Tibial artery (tissue), 4 donors: ENCODE measurements around the gene PHOSPHO2.

ENCODE experiments used
- DNase-seq, 2 donors: peaks; one replicate each; pipeline ENCODE4 v3.0.0-alpha.2; 2019
- H3K27ac ChIP-seq, 2 donors: fragments of 200-600 bp; sonication (generic) in 1 of 2; 1 replicate in 1 of 2; 2 replicates in 1 of 2; pipeline ENCODE4 v1.5.1; 2018 to 2019; ENCODE audit warnings: mild to moderate bottlenecking in 1 of 2
- H3K27me3 ChIP-seq, 2 donors: fragments of 200-600 bp; sonication (generic) in 1 of 2; one replicate each; pipeline versions ENCODE4 v1.5.1 to v1.6.0; 2016 to 2019
- H3K36me3 ChIP-seq, 3 donors: fragments of 200-600 bp; sonication (generic) in 2 of 3; one replicate each; pipeline ENCODE4 v1.5.1; 2016 to 2019; ENCODE audit warnings: mild to moderate bottlenecking in 2 of 3
- H3K4me1 ChIP-seq, 4 donors: fragments of 200-600 bp; sonication (generic) in 2 of 4; 1 replicate in 3 of 4; 2 replicates in 1 of 4; pipeline ENCODE4 v1.5.1; 2016 to 2019
- H3K4me3 ChIP-seq, 2 donors: fragments of 200-600 bp; sonication (generic) in 1 of 2; 1 replicate in 1 of 2; 2 replicates in 1 of 2; pipeline ENCODE4 v1.5.1; 2018 to 2019; ENCODE audit warnings: mild to moderate bottlenecking in 2 of 2
- H3K9me3 ChIP-seq, 3 donors: fragments of 200-600 bp; sonication (generic) in 1 of 3; one replicate each; pipeline ENCODE4 v1.5.1; 2016 to 2019
- intact Hi-C: fragments of 100-400 bp; cut with DNase I; formaldehyde crosslinking; loops from one replicate; pipeline ENCODE4 v1.15.0; 2023; ENCODE audit warnings: low total_unique reads
- TF ChIP-seq, protein P1 (sequence below), 2 experiments: fragments of 200-600 bp in 1 of 2; fragments of 450-650 bp in 1 of 2; IDR thresholded peaks; one replicate each; pipeline ENCODE4 v1.5.1; 2017 to 2019; ENCODE audit warnings: antibody characterized with exemption in 2 of 2, mild to moderate bottlenecking in 1 of 2, moderate library complexity in 1 of 2

Gene PHOSPHO2

GRCh38 chr2:169707626-169708025 lies 13.4 kb downstream of the PHOSPHO2 start:
- intact Hi-C loops: no loop called here
- TF ChIP-seq, protein P1, sequence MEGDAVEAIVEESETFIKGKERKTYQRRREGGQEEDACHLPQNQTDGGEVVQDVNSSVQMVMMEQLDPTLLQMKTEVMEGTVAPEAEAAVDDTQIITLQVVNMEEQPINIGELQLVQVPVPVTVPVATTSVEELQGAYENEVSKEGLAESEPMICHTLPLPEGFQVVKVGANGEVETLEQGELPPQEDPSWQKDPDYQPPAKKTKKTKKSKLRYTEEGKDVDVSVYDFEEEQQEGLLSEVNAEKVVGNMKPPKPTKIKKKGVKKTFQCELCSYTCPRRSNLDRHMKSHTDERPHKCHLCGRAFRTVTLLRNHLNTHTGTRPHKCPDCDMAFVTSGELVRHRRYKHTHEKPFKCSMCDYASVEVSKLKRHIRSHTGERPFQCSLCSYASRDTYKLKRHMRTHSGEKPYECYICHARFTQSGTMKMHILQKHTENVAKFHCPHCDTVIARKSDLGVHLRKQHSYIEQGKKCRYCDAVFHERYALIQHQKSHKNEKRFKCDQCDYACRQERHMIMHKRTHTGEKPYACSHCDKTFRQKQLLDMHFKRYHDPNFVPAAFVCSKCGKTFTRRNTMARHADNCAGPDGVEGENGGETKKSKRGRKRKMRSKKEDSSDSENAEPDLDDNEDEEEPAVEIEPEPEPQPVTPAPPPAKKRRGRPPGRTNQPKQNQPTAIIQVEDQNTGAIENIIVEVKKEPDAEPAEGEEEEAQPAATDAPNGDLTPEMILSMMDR (IDR thresholded peaks at IDR 0.05): no peak
- H3K27ac ChIP-seq: no peak overlapping the region
- no peak overlapping the region for H3K4me3 ChIP-seq
- no peaks in the 10 kb centered on the region for H3K9me3 ChIP-seq
- no peak for DNase-seq
- H3K27me3 ChIP-seq: no peaks in the 10 kb centered on the region
- H3K36me3 ChIP-seq: no peaks in the 10 kb centered on the region
- H3K4me1 ChIP-seq: no peaks in the 10 kb centered on the region

- TF ChIP-seq, protein P1 (IDR thresholded peaks at IDR 0.05): no peak
Measured at GRCh38 chr2:169709331-169709730, 15.1 kb downstream of the PHOSPHO2 start.

DNA sequence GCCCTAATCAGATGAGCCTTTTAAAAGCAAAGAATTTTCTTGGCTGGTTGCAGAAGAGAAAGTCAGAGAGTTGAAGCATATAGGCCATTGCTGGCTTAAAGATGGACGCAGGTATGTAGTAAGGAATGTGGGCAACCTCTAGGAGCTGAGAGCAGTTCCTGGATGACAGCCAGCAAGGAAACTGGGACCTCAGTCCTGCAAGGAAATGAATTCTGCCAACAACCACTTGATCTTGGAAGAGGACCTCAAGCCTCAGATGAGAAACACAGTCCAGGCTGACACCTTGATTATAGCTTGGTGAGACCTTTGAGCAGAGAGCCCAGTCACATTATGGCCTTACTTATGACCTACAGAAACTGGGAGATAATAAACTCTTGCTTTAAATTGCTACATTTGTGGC lies 15.7 kb downstream of the PHOSPHO2 start:
- TF ChIP-seq, protein P1 (IDR thresholded peaks at IDR 0.05): no peak
- no peak overlapping the region for H3K27ac ChIP-seq
- no peaks in the 10 kb centered on the region for H3K27me3 ChIP-seq
- H3K9me3 ChIP-seq: no peaks in the 10 kb centered on the region
- H3K4me3 ChIP-seq: no peak overlapping the region
- intact Hi-C loops: no loop called here
- no peak for DNase-seq
- H3K36me3 ChIP-seq: no peaks in the 10 kb centered on the region
- H3K4me1 ChIP-seq: peaks cover 0 to 2% (median 0%) of the 10 kb centered on the region in 4 donors

More at GRCh38 chr2:169709331-169709730, 15.1 kb downstream of the PHOSPHO2 start:
- no peak for DNase-seq
- no peaks in the 10 kb centered on the region for H3K9me3 ChIP-seq
- intact Hi-C loops: no loop called here
- H3K4me3 ChIP-seq: no peak overlapping the region
- no peak overlapping the region for H3K27ac ChIP-seq
- H3K36me3 ChIP-seq: no peaks in the 10 kb centered on the region
- no peaks in the 10 kb centered on the region for H3K4me1 ChIP-seq
- no peaks in the 10 kb centered on the region for H3K27me3 ChIP-seq

GRCh38 chr2:169711751-169712509 lies 17.7 kb downstream of the PHOSPHO2 start:
- no peaks in the 10 kb centered on the region for H3K9me3 ChIP-seq
- TF ChIP-seq, protein P1 (IDR thresholded peaks at IDR 0.05): no peak
- intact Hi-C loops: no loop called here
- H3K27ac ChIP-seq: no peak overlapping the region
- H3K4me1 ChIP-seq: peaks cover 0 to 13% (median 3%) of the 10 kb centered on the region in 4 donors
- no peaks in the 10 kb centered on the region for H3K27me3 ChIP-seq
- no peak for DNase-seq
- H3K36me3 ChIP-seq: no peaks in the 10 kb centered on the region
- H3K4me3 ChIP-seq: no peak overlapping the region

GRCh38 chr2:169712791-169713227 lies 18.5 kb downstream of the PHOSPHO2 start:
- TF ChIP-seq, protein P1 (IDR thresholded peaks at IDR 0.05): no peak
- Histone ChIP-seq H3K27me3 (no peaks in the 10 kb centered on the region), H3K27ac (no peak overlapping the region), H3K9me3 (no peaks in the 10 kb centered on the region), H3K36me3 (no peaks in the 10 kb centered on the region), H3K4me1 (peaks cover 0 to 13% (median 3%) of the 10 kb centered on the region in 4 donors), H3K4me3 (no peak overlapping the region)
- intact Hi-C loops: no loop called here
- DNase-seq: no peak
